H1 (cell line): Measurements from ENCODE around the gene PKP3.

Experiments
- KDM5A ChIP-seq: fragments of 200-600 bp; IDR thresholded peaks from 2 replicates; pipeline ENCODE4 v1.7.1; 2012; ENCODE audit warnings: mild to moderate bottlenecking, low read length, inconsistent platforms, mixed read lengths
- MAX ChIP-seq: IDR thresholded peaks from 2 replicates; pipeline ENCODE4 v1.6.1; 2012; ENCODE audit warnings: inconsistent platforms
- POLR2A ChIP-seq, 2 experiments: IDR thresholded peaks; 1 replicate in 1 of 2; 2 replicates in 1 of 2; pipeline ENCODE4 v1.6.1; 2011; ENCODE audit warnings: low read depth in 2 of 2, low read length in 2 of 2, mild to moderate bottlenecking in 2 of 2; ENCODE audit errors: control extremely low read depth in 1 of 2
- TF ChIP-seq, protein P1 (sequence below), 3 experiments: IDR thresholded peaks; 1 replicate in 2 of 3; 2 replicates in 1 of 3; pipeline versions ENCODE4 v1.5.1 to v1.6.1; 2011; ENCODE audit warnings: low read length in 3 of 3, mild to moderate bottlenecking in 3 of 3, inconsistent platforms in 2 of 3, low read depth in 1 of 3, moderate library complexity in 1 of 3; ENCODE audit not compliant: insufficient read depth in 1 of 3; ENCODE audit errors: control extremely low read depth in 1 of 3

GRCh38 chr11:399731-400211 lies 5.8 kb downstream of the PKP3 start:
- TF ChIP-seq, protein P1, sequence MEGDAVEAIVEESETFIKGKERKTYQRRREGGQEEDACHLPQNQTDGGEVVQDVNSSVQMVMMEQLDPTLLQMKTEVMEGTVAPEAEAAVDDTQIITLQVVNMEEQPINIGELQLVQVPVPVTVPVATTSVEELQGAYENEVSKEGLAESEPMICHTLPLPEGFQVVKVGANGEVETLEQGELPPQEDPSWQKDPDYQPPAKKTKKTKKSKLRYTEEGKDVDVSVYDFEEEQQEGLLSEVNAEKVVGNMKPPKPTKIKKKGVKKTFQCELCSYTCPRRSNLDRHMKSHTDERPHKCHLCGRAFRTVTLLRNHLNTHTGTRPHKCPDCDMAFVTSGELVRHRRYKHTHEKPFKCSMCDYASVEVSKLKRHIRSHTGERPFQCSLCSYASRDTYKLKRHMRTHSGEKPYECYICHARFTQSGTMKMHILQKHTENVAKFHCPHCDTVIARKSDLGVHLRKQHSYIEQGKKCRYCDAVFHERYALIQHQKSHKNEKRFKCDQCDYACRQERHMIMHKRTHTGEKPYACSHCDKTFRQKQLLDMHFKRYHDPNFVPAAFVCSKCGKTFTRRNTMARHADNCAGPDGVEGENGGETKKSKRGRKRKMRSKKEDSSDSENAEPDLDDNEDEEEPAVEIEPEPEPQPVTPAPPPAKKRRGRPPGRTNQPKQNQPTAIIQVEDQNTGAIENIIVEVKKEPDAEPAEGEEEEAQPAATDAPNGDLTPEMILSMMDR (IDR thresholded peaks at IDR 0.05; ENCODE audit: control extremely low read depth in 1 of 3, insufficient read depth in 1 of 3, low read depth in 1 of 3, low read length in 3 of 3) = no peak
- TF ChIP-seq MAX (no peak), KDM5A (no peak), POLR2A (IDR thresholded peaks at IDR 0.05; ENCODE audit: control extremely low read depth in 1 of 2, low read depth in 2 of 2, low read length in 2 of 2) (no peak)
